Mesendoderm (in vitro differentiated cells): Measurements from ENCODE around the gene SCN3B.
"Not testable (repeated sequence)": the region's sequence is repeated elsewhere in the genome, so short reads cannot be mapped to it uniquely, and the experiment has no call there.

Source experiments
- DNase-seq: peaks from one replicate; pipeline ENCODE4 v3.0.0; 2013
- H2AK5ac ChIP-seq: 2 replicates; pipeline ENCODE4 v1.6.1; 2013; ENCODE audit warnings: low read length, inconsistent platforms
- H2BK120ac ChIP-seq: 2 replicates; pipeline ENCODE4 v1.6.1; 2013; ENCODE audit warnings: low read depth, mild to moderate bottlenecking, low read length, moderate library complexity, mixed read lengths
- H2BK15ac ChIP-seq: replicated peaks from 2 replicates; pipeline ENCODE4 v1.6.1; 2013; ENCODE audit warnings: low read depth, mild to moderate bottlenecking, moderate library complexity
- H2BK5ac ChIP-seq: 2 replicates; pipeline ENCODE4 v1.6.1; 2013; ENCODE audit warnings: low read length, inconsistent platforms
- H3K18ac ChIP-seq: 2 replicates; pipeline ENCODE4 v1.6.1; 2013; ENCODE audit warnings: mild to moderate bottlenecking, low read length, mixed read lengths
- H3K23ac ChIP-seq: one replicate; pipeline ENCODE4 v1.6.1; 2013; ENCODE audit warnings: low read length
- H3K27ac ChIP-seq: 2 replicates; pipeline ENCODE4 v1.5.1; 2013; ENCODE audit warnings: low read depth, mild to moderate bottlenecking, inconsistent platforms, low read length, moderate library complexity
- H3K27me3 ChIP-seq: 2 replicates; pipeline ENCODE4 v1.6.1; 2013; ENCODE audit warnings: low read length, control low read depth, mild to moderate bottlenecking, inconsistent platforms; ENCODE audit not compliant: insufficient read depth, poor library complexity
- H3K36me3 ChIP-seq: 2 replicates; pipeline ENCODE4 v1.6.1; 2013; ENCODE audit warnings: low read length, inconsistent platforms; ENCODE audit not compliant: control insufficient read depth, insufficient read depth
- H3K4ac ChIP-seq: one replicate; pipeline ENCODE4 v1.6.1; 2013; ENCODE audit warnings: low read depth, mild to moderate bottlenecking, low read length, moderate library complexity
- H3K4me1 ChIP-seq: 2 replicates; pipeline ENCODE4 v1.6.1; 2013; ENCODE audit warnings: low read depth, low read length, inconsistent platforms; ENCODE audit not compliant: control insufficient read depth
- H3K4me2 ChIP-seq: 2 replicates; pipeline ENCODE4 v1.6.1; 2013; ENCODE audit warnings: low read length
- H3K4me3 ChIP-seq: 2 replicates; pipeline ENCODE4 v1.5.1; 2013; ENCODE audit warnings: mild to moderate bottlenecking, low read length
- H3K56ac ChIP-seq: one replicate; pipeline ENCODE4 v1.6.1; 2013; ENCODE audit warnings: low read length
- H3K79me1 ChIP-seq: 2 replicates; pipeline ENCODE4 v1.6.1; 2013; ENCODE audit warnings: low read length, inconsistent platforms
- H3K79me2 ChIP-seq: 2 replicates; pipeline ENCODE4 v1.6.1; 2013; ENCODE audit warnings: mild to moderate bottlenecking, low read length; ENCODE audit not compliant: control insufficient read depth, insufficient read depth
- H3K9ac ChIP-seq: 2 replicates; pipeline ENCODE4 v1.6.1; 2013; ENCODE audit warnings: low read length, inconsistent platforms
- H4K5ac ChIP-seq: one replicate; pipeline ENCODE4 v1.6.1; 2013; ENCODE audit warnings: low read length
- H4K8ac ChIP-seq: one replicate; pipeline ENCODE4 v1.6.1; 2013; ENCODE audit warnings: low read depth, mild to moderate bottlenecking, control low read depth, low read length, moderate library complexity
- WGBS: extraction: QIAGEN DNeasy Blood & Tissue Kit; methylation state at CpG from one replicate; pipeline ENCODE4 v1.1.7; 2013; ENCODE audit warnings: low lambda C conversion rate, missing lambda C conversion rate; ENCODE audit not compliant: insufficient coverage; ENCODE audit errors: extremely low coverage; 5-methylcytosine and 5-hydroxymethylcytosine counted together

Gene SCN3B

DNA sequence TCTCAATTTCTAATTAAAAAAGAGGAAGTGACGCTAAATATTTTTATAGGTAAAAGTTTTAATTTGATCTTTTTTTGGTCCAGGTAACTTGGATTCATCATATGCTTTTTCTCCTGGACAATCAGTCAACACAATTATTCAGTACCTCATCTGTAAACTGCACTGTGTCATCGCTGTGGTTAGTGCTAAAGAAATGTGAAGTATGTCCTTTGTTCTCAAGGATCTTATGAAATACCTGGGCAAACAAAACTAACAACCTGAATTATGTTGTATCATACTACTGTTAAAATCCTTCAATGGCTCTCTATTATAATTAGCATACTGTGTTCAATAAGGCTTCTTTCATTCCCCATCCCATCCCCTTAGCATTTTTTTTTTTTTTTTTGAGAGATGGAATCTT is 19.9 kb upstream of the SCN3B start:
- no peak overlapping the region for H2AK5ac ChIP-seq
- no peak overlapping the region for H4K5ac ChIP-seq
- no peak for DNase-seq
- H3K4me2 ChIP-seq, result no peak overlapping the region
- H2BK15ac ChIP-seq, result no peak overlapping the region
- no peak overlapping the region for H3K23ac ChIP-seq
- H4K8ac ChIP-seq, result no peak overlapping the region
- H3K36me3 ChIP-seq, result no peaks in the 10 kb centered on the region
- H3K4me3 ChIP-seq, result no peak overlapping the region
- no peak overlapping the region for H3K56ac ChIP-seq
- WGBS, result no CpG with 5 or more reads among the region's 2 CpGs
- H3K4me1 ChIP-seq, result no peaks in the 10 kb centered on the region
- no peak overlapping the region for H3K18ac ChIP-seq
- H2BK120ac ChIP-seq, result no peak overlapping the region
- no peak overlapping the region for H2BK5ac ChIP-seq
- no peaks in the 10 kb centered on the region for H3K79me2 ChIP-seq
- no peaks in the 10 kb centered on the region for H3K27me3 ChIP-seq
- no peak overlapping the region for H3K4ac ChIP-seq
- no peak overlapping the region for H3K27ac ChIP-seq
- no peak overlapping the region for H3K9ac ChIP-seq
- no peaks in the 10 kb centered on the region for H3K79me1 ChIP-seq

DNA sequence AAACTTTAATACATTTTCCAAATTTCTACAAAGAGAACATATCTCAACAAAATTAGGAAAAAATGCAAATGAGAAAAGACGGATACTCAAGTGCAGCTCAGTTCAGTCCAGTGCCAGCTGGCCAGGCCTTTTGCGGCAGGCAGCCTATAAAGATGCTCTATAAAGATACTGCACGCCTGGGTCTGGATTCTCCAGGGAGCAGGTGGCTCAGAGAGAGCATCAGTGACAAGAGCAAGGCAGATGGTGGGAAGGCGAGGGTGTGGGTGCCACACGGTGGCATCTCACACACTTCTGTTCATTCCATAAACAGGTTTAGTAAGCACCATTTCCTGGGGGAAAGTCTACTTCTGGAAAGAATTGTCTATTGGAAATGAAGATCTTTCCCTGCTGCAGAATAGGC is 18.1 kb upstream of the SCN3B start:
- no peaks in the 10 kb centered on the region for H3K36me3 ChIP-seq
- no peak overlapping the region for H3K18ac ChIP-seq
- no peak overlapping the region for H2BK15ac ChIP-seq
- H3K4me2 ChIP-seq, result no peak overlapping the region
- H3K56ac ChIP-seq, result no peak overlapping the region
- H2BK120ac ChIP-seq, result no peak overlapping the region
- no peaks in the 10 kb centered on the region for H3K79me1 ChIP-seq
- H3K27ac ChIP-seq, result no peak overlapping the region
- no peaks in the 10 kb centered on the region for H3K79me2 ChIP-seq
- no peaks in the 10 kb centered on the region for H3K4me1 ChIP-seq
- no peak overlapping the region for H4K5ac ChIP-seq
- no CpG with 5 or more reads among the region's 5 CpGs for WGBS
- no peak overlapping the region for H3K4me3 ChIP-seq
- no peak overlapping the region for H2BK5ac ChIP-seq
- no peak overlapping the region for H2AK5ac ChIP-seq
- H4K8ac ChIP-seq, result no peak overlapping the region
- no peak overlapping the region for H3K4ac ChIP-seq
- H3K23ac ChIP-seq, result no peak overlapping the region
- DNase-seq, result no peak
- H3K27me3 ChIP-seq, result no peaks in the 10 kb centered on the region
- H3K9ac ChIP-seq, result no peak overlapping the region

DNA sequence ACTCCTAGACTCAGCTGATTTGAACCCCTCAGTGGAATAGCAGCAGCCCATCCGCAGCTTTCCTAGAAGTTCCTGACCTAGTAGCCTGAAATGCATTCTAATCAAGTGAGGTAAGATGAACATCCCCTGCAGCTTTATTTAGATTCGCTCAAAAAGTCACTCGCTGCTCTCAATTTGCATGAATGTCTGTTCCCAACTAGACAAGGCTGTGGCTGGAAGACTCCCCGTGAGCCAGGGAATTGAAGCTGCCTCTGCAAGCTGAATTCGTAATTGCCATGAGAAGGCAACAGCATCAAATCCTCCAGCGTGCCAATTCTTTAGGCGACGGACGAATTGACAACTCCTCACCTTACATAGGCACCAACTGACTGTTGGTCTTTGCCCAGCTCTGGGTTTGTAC is 17.1 kb upstream of the SCN3B start:
- H3K18ac ChIP-seq, result no peak overlapping the region
- H3K4me1 ChIP-seq, result no peaks in the 10 kb centered on the region
- H4K5ac ChIP-seq, result no peak overlapping the region
- H2BK5ac ChIP-seq, result no peak overlapping the region
- no peaks in the 10 kb centered on the region for H3K79me1 ChIP-seq
- DNase-seq, result peak; percentile 63
- H2AK5ac ChIP-seq, result no peak overlapping the region
- H3K23ac ChIP-seq, result no peak overlapping the region
- no peak overlapping the region for H3K9ac ChIP-seq
- H3K27me3 ChIP-seq, result no peaks in the 10 kb centered on the region
- no peaks in the 10 kb centered on the region for H3K79me2 ChIP-seq
- no peak overlapping the region for H3K4ac ChIP-seq
- no peak overlapping the region for H2BK15ac ChIP-seq
- no peaks in the 10 kb centered on the region for H3K36me3 ChIP-seq
- no peak overlapping the region for H3K4me2 ChIP-seq
- no CpG with 5 or more reads among the region's 9 CpGs for whole genome bisulfite sequencing
- H4K8ac ChIP-seq, result no peak overlapping the region
- H3K27ac ChIP-seq, result no peak overlapping the region
- H3K4me3 ChIP-seq, result no peak overlapping the region
- H2BK120ac ChIP-seq, result no peak overlapping the region
- no peak overlapping the region for H3K56ac ChIP-seq

DNA sequence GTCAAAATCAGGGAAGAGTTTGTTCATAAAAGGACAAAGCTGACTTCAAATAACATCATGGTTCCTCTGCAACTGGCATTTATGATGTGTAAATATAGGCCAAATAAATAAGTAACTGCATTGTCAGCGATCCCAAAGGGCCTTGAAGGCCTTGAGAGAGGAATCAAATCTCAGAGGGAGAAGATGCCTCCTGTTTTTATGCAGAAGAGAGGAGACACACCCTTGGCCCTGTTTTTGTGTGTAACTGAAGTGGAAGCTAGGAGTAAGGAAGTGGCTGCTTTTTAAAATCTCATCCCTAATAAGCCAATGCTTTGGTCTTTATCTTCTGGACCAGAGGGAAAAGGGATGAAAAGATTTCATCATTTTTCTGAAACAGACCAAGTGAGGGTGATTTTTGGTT is 15.7 kb upstream of the SCN3B start:
- Histone ChIP-seq H3K4me3 (no peak overlapping the region), H3K56ac (no peak overlapping the region), H2BK5ac (no peak overlapping the region), H3K4ac (no peak overlapping the region), H3K36me3 (no peaks in the 10 kb centered on the region), H3K79me1 (no peaks in the 10 kb centered on the region), H3K23ac (no peak overlapping the region), H4K5ac (no peak overlapping the region), H3K9ac (no peak overlapping the region), H2BK15ac (no peak overlapping the region), H2BK120ac (no peak overlapping the region), H3K4me2 (no peak overlapping the region), H3K27me3 (no peaks in the 10 kb centered on the region), H3K27ac (no peak overlapping the region), H3K4me1 (no peaks in the 10 kb centered on the region), H2AK5ac (no peak overlapping the region), H3K79me2 (no peaks in the 10 kb centered on the region), H4K8ac (no peak overlapping the region), H3K18ac (no peak overlapping the region)
- no peak for DNase-seq
- WGBS, result no CpG with 5 or more reads among the region's 1 CpG

DNA sequence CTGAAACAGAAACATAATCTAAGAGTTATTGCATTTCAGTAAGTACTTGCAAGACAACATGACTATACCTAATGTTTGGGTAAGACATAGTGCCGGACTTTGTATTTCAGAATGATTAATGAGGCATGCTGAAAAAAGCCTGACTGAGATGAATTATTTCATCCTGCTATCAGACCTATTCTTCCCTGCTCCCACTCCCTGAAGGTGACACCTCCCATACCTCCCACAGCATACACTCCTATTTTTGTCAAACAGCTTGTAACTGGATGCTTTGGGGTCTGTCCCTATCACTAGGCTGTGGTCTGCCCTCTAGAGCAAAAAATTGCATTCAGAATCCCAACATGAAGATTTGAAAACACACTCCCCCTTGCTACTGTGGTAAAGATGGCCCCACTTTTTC is 10.9 kb upstream of the SCN3B start:
- Histone ChIP-seq H3K4ac (no peak overlapping the region), H3K36me3 (no peaks in the 10 kb centered on the region), H3K23ac (no peak overlapping the region), H4K5ac (no peak overlapping the region), H4K8ac (no peak overlapping the region), H3K79me2 (no peaks in the 10 kb centered on the region), H2BK15ac (no peak overlapping the region), H2BK120ac (no peak overlapping the region), H2BK5ac (no peak overlapping the region), H3K27ac (no peak overlapping the region), H3K56ac (no peak overlapping the region), H3K4me1 (no peaks in the 10 kb centered on the region), H2AK5ac (no peak overlapping the region), H3K79me1 (no peaks in the 10 kb centered on the region), H3K18ac (no peak overlapping the region), H3K4me2 (no peak overlapping the region), H3K9ac (no peak overlapping the region), H3K27me3 (no peaks in the 10 kb centered on the region), H3K4me3 (no peak overlapping the region)
- no peak for DNase-seq
- no CpG with 5 or more reads among the region's 1 CpG for WGBS

DNA sequence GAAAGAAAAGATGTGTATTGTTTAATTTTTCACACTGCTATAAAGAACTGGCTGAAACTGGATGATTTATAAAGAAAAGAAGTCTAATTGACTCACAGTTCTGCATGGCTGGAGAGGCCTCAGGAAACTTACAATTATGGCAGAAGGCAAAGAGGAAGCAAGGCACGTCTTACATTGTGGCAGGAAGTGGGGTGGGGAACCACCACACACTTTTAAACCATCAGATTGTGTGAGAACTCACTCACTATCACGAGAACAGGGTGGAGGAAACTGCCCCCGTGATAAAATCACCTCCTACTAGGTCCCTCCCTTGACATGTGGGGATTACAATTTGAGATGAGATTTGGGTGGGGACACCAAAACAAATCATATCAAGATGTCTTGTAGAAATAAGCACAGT is 5.5 kb upstream of the SCN3B start:
- not testable (repeated sequence) for H3K79me1 ChIP-seq, H3K18ac ChIP-seq, H4K5ac ChIP-seq, H2AK5ac ChIP-seq, H4K8ac ChIP-seq, H2BK15ac ChIP-seq, H3K23ac ChIP-seq, H3K27ac ChIP-seq, H3K4me3 ChIP-seq, H3K79me2 ChIP-seq, H2BK5ac ChIP-seq, H3K56ac ChIP-seq, H3K27me3 ChIP-seq, H3K4me1 ChIP-seq, H3K4me2 ChIP-seq, H3K9ac ChIP-seq, H2BK120ac ChIP-seq, DNase-seq, H3K4ac ChIP-seq, H3K36me3 ChIP-seq
- no CpG with 5 or more reads among the region's 3 CpGs for WGBS
